Activated effector memory CD4-positive, alpha-beta T cell treated with anti-CD3 and anti-CD28 coated beads, Interleukin-2, amount 50 U/mL, for 16 hours (primary cell): ENCODE measurements around the gene PSG1.

ENCODE experiments used
- DNase-seq: peaks from one replicate; pipeline ENCODE4 v3.0.0-alpha.2; 2020

Gene PSG1

GRCh38 chr19:42816894-42817293 is 62.6 kb downstream of the PSG1 start:
- DNase-seq, result no peak
